Measurements from ENCODE around the gene ZSCAN18. TPM values are rescaled to one million over a fixed set of nuclear protein-coding genes. Genes with fewer than 3 reads are reported as not detected.
"Not testable (repeated sequence)": the region's sequence is repeated elsewhere in the genome, so short reads cannot be mapped to it uniquely, and the experiment has no call there.

ZSCAN18 gene, protein sequence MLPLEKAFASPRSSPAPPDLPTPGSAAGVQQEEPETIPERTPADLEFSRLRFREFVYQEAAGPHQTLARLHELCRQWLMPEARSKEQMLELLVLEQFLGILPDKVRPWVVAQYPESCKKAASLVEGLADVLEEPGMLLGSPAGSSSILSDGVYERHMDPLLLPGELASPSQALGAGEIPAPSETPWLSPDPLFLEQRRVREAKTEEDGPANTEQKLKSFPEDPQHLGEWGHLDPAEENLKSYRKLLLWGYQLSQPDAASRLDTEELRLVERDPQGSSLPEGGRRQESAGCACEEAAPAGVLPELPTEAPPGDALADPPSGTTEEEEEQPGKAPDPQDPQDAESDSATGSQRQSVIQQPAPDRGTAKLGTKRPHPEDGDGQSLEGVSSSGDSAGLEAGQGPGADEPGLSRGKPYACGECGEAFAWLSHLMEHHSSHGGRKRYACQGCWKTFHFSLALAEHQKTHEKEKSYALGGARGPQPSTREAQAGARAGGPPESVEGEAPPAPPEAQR
- total RNA-seq (100 to 1,000 TPM; 107 to 110 TPM), polyA plus RNA-seq (10 to 100 TPM; 18.7 to 30.0 (median 27.4) TPM), total RNA-seq (31.7 to 120 (median 65.1) reads per million in 6 experiments)

DNA sequence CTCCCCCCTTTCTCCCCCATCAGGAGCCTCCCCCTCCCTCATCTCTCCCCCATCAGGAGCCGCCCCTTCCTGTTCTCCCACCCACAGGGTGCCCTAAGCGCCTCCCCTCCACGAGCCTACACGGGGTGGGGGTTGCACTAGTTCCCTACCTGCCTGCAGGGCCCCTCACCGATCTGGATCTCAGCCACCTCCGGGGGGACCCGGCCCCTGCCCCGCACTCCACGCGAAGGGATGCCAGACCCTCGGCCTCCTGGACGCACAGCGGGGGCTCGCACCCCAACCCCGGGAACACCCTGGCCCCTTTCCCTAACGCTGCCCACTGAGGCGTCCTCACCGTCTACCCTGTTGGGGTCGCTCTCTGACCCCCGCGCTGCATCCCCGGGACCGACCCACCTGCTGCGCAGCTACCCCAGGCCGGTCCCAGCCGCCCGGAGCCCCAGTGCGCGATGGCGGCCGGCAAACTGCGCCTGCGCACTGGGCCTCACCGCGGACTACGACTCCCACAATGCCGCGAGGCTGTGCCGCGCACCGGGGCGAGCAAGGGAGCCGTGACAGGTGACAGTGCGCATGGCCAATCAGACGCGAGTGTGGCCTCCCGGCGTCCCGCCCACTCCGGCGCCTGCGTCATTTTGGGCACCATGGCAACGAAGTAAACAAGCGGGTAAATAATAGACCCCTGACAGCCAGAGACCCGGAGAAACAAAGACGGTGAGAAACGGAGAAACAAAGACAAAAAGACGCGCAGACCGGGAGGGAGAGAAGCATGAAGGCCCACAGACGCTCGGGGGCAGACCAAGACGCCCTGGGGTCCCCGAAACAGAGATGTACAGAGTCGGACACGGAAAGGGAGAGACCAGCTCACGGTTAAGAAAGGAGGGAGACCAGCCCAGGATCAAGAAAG, at the start of gene ZSCAN18:
ZSCAN18 (minus strand) TSS at position 451 of the 901 bp plus-strand sequence. CDS start 7,964 bp downstream, outside the sequence.
- Mint-ChIP-seq H3K4me3 (peak within 1 kb of the TSS; percentile 82 to 96 (median 92)), H3K27me3 (peaks cover 0 to 2% (median 0%) of the 10 kb centered on the region in 5 donors), H3K9me3 (peaks cover 0 to 79% (median 29%) of the 10 kb centered on the region in 9 donors), H3K4me1 (peaks cover 13 to 19% (median 18%) of the 10 kb centered on the region in 4 donors), H3K27ac (peak within 1 kb of the TSS; percentile 99 to 100 (median 100)), H3K36me3 (peaks cover 11 to 39% (median 13%) of the 10 kb centered on the region in 3 donors)
- ATAC-seq (peak; percentile 88 to 90), DNase-seq (peak; percentile 97 to 100 (median 100))
- POLR2A ChIA-PET: interaction anchor here (1.7 to 2.0 kb wide), 2 partner anchors 39 to 96 kb away, joined by 10 to 20 read pairs; partner anchors contain the start of genes ZNF135 and ZNF606

DNA sequence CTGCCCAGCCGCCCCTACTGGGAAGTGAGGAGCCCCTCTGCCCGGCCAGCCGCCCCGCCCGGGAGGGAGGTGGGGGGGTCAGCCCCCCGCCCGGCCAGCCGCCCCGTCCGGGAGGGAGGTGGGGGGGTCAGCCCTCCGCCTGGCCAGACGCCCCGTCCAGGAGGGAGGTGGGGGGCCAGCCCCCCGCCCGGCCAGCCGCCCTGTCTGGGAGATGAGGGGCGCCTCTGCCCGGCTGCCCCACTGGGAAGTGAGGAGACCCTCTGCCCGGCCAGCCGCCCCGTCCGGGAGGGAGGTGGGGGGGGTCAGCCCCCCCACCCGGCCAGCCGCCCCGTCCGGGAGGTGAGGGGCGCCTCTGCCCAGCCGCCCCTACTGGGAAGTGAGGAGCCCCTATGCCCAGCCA, 49.4 kb upstream of the ZSCAN18 start:
- peaks cover 0 to 54% (median 11%) of the 10 kb centered on the region in 9 donors for H3K9me3 Mint-ChIP-seq
- ATAC-seq, POLR2A ChIA-PET, H3K4me3 Mint-ChIP-seq, H3K27ac Mint-ChIP-seq, H3K27me3 Mint-ChIP-seq, DNase-seq: not testable (repeated sequence)
- peaks cover 10 to 25% (median 15%) of the 10 kb centered on the region in 4 donors for H3K4me1 Mint-ChIP-seq
- peaks cover 15 to 36% (median 17%) of the 10 kb centered on the region in 3 donors for H3K36me3 Mint-ChIP-seq

DNA sequence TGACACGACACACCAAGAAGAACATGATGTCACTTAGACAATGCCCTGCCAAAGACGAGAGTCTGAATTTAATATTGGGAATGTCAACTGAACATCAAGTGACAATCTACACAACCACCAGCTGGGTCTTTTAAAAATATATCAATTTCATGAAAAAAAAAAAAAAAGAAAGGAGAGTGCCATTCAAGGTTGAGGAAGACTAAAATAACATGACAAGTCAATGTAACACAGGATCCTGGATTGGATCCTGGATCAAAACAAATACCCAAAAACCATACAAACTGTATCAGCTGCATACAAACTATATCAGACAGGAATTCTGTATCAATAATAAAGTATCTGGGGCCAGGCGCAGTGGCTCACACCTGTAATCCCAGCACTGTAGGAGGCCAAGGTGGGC, 47.8 kb upstream of the ZSCAN18 start:
- ATAC-seq (no peak), DNase-seq (no peak)
- peaks cover 0 to 70% (median 18%) of the 10 kb centered on the region in 9 donors for H3K9me3 Mint-ChIP-seq
- peaks cover 8 to 18% (median 12%) of the 10 kb centered on the region in 4 donors for H3K4me1 Mint-ChIP-seq
- no peaks in the 10 kb centered on the region for H3K27me3 Mint-ChIP-seq
- peaks cover 21 to 52% (median 33%) of the 10 kb centered on the region in 3 donors for H3K36me3 Mint-ChIP-seq
- peak overlapping the region in 1 of 10 donors; percentile 32 for H3K4me3 Mint-ChIP-seq
- POLR2A ChIA-PET: no interaction called here
- H3K27ac Mint-ChIP-seq: no peak overlapping the region

DNA sequence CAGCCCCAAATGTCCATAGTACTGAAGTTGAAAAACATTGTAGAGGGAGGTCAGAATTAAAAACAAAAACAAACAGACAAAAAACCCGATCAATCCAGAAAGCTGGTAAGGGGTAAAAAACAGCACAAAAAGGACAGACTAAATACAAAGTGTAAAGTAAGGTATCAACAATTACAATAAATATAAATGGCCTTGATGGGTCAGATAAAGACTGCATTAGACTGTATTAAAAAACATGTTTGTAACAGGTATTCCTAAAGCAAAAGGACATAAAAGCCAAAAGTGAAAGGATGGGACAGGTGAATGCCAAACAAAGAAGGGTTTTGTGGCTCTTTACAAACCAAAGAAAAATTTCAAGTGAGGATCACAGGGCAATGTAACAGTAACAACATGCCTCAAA, 36.2 kb upstream of the ZSCAN18 start:
- POLR2A ChIA-PET: no interaction called here
- H3K4me1 Mint-ChIP-seq: peaks cover 0 to 2% (median 0%) of the 10 kb centered on the region in 4 donors
- no peak overlapping the region for H3K27ac Mint-ChIP-seq
- peaks cover 56 to 97% (median 93%) of the 10 kb centered on the region in 3 donors for H3K36me3 Mint-ChIP-seq
- H3K27me3 Mint-ChIP-seq: no peaks in the 10 kb centered on the region
- H3K9me3 Mint-ChIP-seq: peaks cover 10 to 98% (median 41%) of the 10 kb centered on the region in 9 donors
- peak overlapping the region in 1 of 10 donors; percentile 58 for H3K4me3 Mint-ChIP-seq
- ATAC-seq (no peak), DNase-seq (no peak)

DNA sequence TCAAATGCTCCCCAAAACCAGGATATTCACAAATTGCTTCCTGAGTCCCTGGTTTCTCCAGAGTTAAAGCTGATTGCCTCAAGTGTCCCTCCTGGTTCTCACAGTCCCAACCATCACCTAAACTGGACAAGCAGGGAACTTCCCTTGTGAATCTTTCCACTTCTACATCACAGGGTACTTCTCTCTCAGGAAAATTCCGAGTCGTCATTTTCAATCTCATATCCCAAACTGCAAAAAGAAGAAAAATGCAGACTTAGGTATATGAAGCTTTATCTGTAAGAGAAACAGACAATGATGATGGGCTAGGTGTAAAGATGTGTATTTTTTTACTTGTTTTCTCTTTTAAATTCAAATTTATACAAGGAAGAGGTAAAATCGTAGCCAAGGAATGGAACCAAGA, 31.3 kb upstream of the ZSCAN18 start:
- DNase-seq (no peak), ATAC-seq (no peak)
- Mint-ChIP-seq H3K9me3 (peaks cover 0 to 100% (median 44%) of the 10 kb centered on the region in 9 donors), H3K4me3 (peak overlapping the region in 1 of 10 donors; percentile 7), H3K36me3 (peaks cover 57 to 94% (median 69%) of the 10 kb centered on the region in 3 donors), H3K27ac (no peak overlapping the region), H3K27me3 (no peaks in the 10 kb centered on the region), H3K4me1 (no peaks in the 10 kb centered on the region)
- POLR2A ChIA-PET: no interaction called here

DNA sequence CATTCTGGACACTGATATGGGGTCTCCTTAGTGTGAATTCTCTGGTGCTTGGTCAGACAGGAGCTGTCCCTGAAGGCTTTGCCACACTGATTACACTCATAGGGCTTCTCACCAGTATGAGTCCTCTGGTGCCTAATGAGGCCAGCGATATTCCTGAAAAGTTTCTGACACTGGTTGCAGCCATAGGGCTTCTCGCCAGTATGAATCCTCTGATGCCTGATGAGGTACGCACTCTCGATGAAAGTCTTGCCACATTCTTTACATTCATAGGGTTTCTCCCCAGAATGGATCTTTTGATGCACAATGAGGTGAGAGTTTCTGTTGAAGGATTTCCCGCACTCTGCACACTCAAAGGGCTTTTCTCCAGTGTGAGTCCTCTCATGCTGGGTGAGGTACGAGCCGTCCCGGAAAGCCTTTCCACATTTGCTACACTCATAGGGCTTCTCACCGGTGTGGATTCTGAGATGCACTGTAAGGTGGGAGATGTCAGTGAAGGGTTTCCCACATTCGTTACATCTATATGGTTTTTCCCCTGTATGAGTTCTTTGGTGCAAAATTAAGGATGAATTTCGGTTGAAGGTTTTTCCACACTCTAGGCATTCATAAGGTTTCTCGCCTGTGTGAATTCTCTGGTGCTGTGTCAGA, 30.1 kb upstream of the ZSCAN18 start:
- Mint-ChIP-seq H3K27me3 (no peaks in the 10 kb centered on the region), H3K4me1 (no peaks in the 10 kb centered on the region), H3K27ac (peak overlapping the region in 1 of 10 donors; percentile 24), H3K9me3 (peaks cover 0 to 99% (median 38%) of the 10 kb centered on the region in 9 donors), H3K4me3 (no peak overlapping the region), H3K36me3 (peaks cover 52 to 87% (median 57%) of the 10 kb centered on the region in 3 donors)
- POLR2A ChIA-PET: no interaction called here
- DNase-seq: no peak
- ATAC-seq: no peak

DNA sequence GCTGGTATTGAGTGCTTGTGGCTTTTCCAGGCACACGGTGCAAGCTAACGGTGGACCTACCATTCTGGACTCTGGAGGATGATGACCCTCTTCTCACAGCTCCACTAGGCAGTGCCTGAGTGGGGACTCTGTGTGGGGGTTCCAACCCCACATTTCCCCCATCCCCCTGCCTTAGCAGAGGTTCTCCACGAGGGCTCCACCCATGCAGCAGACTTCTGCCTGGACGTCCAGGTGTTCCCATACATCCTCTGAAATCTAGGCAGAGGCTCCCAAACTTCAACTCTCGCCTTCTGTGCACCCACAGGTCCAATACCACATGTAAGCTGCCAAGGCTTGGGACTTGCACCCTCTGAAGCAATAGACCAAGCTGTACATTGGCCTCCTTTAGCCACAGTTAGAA, 25.3 kb upstream of the ZSCAN18 start:
- no peaks in the 10 kb centered on the region for H3K4me1 Mint-ChIP-seq
- ATAC-seq (no peak), DNase-seq (no peak)
- H3K27me3 Mint-ChIP-seq: peaks cover 0 to 5% (median 0%) of the 10 kb centered on the region in 5 donors
- no peak overlapping the region for H3K27ac Mint-ChIP-seq
- H3K36me3 Mint-ChIP-seq: peaks cover 14 to 65% (median 57%) of the 10 kb centered on the region in 3 donors
- POLR2A ChIA-PET: no interaction called here
- H3K9me3 Mint-ChIP-seq: peaks cover 0 to 99% (median 47%) of the 10 kb centered on the region in 9 donors
- H3K4me3 Mint-ChIP-seq: no peak overlapping the region

DNA sequence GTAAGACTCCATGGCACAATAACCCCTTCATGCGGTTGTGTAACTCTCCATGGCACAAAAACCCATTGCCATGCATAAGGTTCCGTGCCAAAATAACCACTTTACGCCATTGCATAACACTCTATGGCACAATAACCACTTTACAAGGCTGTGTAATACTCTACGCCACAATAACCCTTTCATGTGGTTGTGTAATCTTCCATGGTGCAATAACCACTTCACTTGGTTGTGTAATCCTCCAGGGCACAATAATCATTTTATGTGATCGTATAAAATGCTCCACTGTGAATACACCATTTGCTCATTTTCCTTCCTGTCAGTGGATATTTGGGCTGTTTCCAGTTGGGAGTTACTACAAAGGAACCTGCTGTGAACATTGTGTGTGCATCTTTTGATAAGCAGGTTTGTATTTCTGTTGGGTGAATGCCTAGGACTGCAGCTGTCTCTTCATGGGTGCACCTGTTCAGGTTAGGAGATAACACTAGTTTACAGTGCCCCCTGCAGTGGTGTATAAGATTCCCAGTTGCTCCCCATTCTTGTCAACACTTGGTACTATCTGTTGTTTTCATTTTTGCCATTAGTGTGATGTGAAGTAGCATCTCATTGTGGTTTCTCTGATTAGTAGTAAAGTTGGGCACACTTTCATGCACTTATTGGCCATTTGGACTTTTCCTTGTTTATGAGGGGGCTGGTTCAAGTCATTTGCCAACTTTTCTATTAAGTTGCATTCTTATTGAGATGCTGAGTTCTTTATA, 21.1 kb upstream of the ZSCAN18 start:
- H3K4me3 Mint-ChIP-seq: no peak overlapping the region
- H3K27me3 Mint-ChIP-seq: peaks cover 3 to 21% (median 16%) of the 10 kb centered on the region in 5 donors
- POLR2A ChIA-PET: no interaction called here
- ATAC-seq: no peak
- H3K9me3 Mint-ChIP-seq: peaks cover 12 to 95% (median 53%) of the 10 kb centered on the region in 9 donors
- no peak for DNase-seq
- H3K36me3 Mint-ChIP-seq: peaks cover 22 to 65% (median 58%) of the 10 kb centered on the region in 3 donors
- H3K4me1 Mint-ChIP-seq: peaks cover 0 to 8% (median 2%) of the 10 kb centered on the region in 4 donors
- H3K27ac Mint-ChIP-seq: no peak overlapping the region

DNA sequence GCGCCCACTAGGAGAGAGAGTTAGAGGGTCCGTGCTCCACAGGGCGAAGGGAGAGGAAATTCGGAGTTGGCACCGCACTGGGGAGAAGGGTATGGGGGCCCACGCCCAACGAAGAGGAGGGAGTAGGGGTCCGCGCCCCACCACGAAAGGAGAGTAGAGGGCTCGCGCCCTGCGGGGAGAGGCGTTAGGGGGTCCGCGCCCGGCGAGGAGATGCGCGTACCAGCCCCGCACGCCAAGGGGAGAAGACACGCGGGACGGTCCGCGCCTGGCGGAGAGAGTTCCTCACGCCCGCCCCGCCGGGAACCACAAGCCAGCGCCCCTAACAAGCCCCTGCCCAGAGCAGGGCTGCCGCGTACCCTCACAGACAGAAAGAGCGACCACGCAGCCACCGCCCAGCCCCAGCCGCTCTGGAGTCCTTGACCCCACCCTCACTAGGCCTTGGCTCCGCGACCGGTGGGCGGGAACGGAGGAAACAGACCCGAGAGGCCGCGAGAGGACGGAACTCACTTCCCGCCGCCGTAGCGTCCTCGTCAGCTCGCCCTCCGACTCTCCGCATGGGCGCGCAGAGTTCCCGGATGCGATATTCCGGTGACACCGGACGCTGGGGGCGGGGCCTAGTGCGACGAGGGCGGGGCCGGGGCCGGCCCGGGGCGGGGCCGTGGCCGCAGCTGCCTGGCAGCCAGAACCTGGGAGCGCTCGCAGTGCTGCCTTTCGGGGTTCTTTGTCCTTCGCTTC, 20.0 kb upstream of the ZSCAN18 start:
- Mint-ChIP-seq H3K36me3 (peaks cover 26 to 65% (median 61%) of the 10 kb centered on the region in 3 donors), H3K27me3 (peaks cover 3 to 21% (median 16%) of the 10 kb centered on the region in 5 donors), H3K4me1 (peaks cover 0 to 8% (median 2%) of the 10 kb centered on the region in 4 donors), H3K9me3 (peaks cover 12 to 94% (median 54%) of the 10 kb centered on the region in 9 donors), H3K27ac (peak overlapping the region in 1 of 10 donors; percentile 9), H3K4me3 (peak overlapping the region in 1 of 10 donors; percentile 49)
- POLR2A ChIA-PET: no interaction called here
- no peak for DNase-seq
- ATAC-seq: no peak

DNA sequence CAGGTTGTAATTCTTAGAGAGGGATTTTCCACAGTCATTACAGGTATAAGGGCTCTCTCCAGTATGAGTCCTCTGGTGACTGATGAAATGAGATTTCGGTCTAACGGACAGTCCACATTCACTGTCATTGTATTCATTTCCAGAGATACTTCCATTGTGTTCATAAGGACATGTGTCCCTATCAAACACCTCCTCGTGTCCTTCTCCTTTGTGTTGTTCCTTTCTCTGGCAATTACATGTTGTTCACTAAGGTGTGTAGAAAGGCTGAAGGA, 10.5 kb upstream of the ZSCAN18 start:
- Mint-ChIP-seq H3K4me3 (no peak overlapping the region), H3K27ac (no peak overlapping the region), H3K27me3 (no peaks in the 10 kb centered on the region), H3K4me1 (no peaks in the 10 kb centered on the region), H3K9me3 (peaks cover 0 to 93% (median 46%) of the 10 kb centered on the region in 9 donors), H3K36me3 (peaks cover 4 to 50% (median 44%) of the 10 kb centered on the region in 3 donors)
- POLR2A ChIA-PET: no interaction called here
- DNase-seq (no peak), ATAC-seq (no peak)

All from naive thymus-derived CD8-positive, alpha-beta T cell (primary cell).